Ovary (tissue), 3 donors: ENCODE results near the gene IQSEC1.

Experiments used
- POLR2A ChIP-seq: fragments of 450-650 bp; IDR thresholded peaks from one replicate; pipeline ENCODE4 v1.6.1; 2017; ENCODE audit warnings: antibody characterized with exemption, mild to moderate bottlenecking, moderate library complexity
- TF ChIP-seq, protein P1 (sequence below), 3 donors: fragments of 450-650 bp in 2 of 3; fragments of 200-600 bp in 1 of 3; IDR thresholded peaks; one replicate each; pipeline versions ENCODE4 v1.5.1 to v1.8.0; 2016 to 2022; ENCODE audit warnings: antibody characterized with exemption in 3 of 3, mild to moderate bottlenecking in 1 of 3
- donor health status: DM: no; HTN: no; CAD: no.

DNA sequence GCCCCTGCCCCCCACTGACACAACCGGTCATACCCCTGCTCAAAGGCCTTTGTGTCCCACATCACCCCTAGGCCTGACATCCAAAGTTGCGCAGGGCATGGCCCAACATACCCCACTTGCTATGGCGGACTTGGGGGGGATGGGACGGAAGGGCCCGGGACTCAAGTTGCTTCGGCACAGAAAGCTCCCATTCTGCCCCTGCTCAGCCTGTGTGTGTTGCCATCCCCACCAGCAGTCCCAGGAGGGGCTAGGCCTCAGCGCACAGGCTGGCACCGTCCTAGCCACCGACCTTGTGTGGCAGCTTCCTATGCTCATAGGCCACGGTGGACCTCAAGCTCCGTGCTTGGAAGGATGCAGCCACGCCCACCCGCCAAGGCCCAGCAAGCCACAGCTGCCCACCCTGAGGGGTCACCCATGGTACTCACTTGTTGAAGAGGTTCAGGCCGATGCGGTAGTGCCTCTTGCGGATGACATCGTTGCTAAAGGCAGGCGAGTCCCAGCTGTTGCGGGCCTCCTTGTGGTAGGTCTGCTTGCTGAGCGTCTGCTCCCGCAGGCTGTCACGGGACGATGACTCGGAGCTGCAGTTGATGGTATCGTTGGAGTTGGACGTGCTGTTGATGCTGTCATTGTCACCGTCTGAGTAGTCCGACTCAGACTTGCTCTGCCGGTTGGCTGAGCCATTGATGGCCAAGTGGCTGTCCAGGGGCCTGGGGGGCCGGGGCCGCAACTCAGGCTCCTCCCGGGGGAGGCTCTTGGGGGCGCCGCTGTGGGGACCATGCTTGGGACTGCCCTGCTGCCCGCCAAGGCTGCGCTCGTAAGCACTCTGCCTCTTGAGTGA, 138.0 kb downstream of the IQSEC1 start:
- TF ChIP-seq, protein P1, sequence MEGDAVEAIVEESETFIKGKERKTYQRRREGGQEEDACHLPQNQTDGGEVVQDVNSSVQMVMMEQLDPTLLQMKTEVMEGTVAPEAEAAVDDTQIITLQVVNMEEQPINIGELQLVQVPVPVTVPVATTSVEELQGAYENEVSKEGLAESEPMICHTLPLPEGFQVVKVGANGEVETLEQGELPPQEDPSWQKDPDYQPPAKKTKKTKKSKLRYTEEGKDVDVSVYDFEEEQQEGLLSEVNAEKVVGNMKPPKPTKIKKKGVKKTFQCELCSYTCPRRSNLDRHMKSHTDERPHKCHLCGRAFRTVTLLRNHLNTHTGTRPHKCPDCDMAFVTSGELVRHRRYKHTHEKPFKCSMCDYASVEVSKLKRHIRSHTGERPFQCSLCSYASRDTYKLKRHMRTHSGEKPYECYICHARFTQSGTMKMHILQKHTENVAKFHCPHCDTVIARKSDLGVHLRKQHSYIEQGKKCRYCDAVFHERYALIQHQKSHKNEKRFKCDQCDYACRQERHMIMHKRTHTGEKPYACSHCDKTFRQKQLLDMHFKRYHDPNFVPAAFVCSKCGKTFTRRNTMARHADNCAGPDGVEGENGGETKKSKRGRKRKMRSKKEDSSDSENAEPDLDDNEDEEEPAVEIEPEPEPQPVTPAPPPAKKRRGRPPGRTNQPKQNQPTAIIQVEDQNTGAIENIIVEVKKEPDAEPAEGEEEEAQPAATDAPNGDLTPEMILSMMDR (IDR thresholded peaks at IDR 0.05), result no peak
- no peak for TF ChIP-seq POLR2A
